GM18505 (cell line): Measurements from ENCODE around the gene PID1.
"Not testable (repeated sequence)": the region's sequence is repeated elsewhere in the genome, so short reads cannot be mapped to it uniquely, and the experiment has no call there.

ENCODE experiments used
- ATAC-seq: cut with Tn5 transposase; IDR thresholded peaks from one replicate; pipeline ENCODE4 v1.9.1; 2021; ENCODE audit not compliant: unreplicated experiment
- POLR2A ChIP-seq: IDR thresholded peaks from 4 replicates; pipeline ENCODE4 v1.6.1; 2011; ENCODE audit warnings: borderline replicate concordance; ENCODE audit not compliant: insufficient read depth, insufficient read length; ENCODE audit errors: extremely low read depth

Gene PID1

GRCh38 chr2:229220254-229220653 is 50.8 kb downstream of the PID1 start:
- no peak for ATAC-seq
- TF ChIP-seq POLR2A: no peak

GRCh38 chr2:229218329-229218921 is 52.7 kb downstream of the PID1 start:
- no peak for TF ChIP-seq POLR2A
- ATAC-seq: no peak

DNA sequence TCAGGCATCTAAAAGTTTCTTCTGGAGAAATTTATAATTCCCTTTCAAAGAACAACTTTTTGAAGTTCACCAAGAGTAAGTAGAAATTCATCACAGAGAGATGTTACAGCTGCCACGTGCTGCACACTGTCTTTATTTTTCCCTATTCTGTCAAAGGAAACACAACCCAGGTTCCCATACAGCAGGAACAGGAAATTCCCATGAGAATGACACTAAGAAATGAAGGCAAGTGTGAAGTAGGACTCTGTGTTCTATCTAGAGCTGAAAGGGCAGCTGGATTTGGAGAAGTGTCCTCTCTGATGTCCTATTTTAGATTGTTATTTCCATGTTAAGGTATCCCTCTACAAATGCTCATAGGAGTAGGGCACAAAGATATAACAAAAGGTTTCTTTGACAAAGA is 58.8 kb downstream of the PID1 start:
- TF ChIP-seq POLR2A: no peak
- no peak for ATAC-seq

DNA sequence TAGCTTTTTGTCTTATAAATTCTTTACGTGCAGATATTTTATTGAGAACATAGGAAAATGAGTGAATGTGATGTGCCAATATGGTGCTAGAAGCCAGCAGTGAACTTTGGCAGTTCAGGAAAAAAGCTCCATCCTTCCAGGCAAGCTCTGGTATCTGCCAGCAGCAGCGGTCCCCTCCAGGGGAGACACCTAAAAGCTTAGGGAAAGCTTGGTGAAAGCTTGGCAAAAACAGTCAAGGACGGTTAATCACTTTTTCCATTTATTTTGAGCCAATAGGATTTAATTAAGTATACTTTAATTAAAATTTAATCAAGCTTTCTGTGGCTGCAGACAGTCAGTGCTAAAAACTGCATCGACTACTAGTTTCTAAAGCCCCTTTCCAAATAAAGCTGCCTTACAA is 60.4 kb downstream of the PID1 start:
- TF ChIP-seq POLR2A: no peak
- no peak for ATAC-seq

- TF ChIP-seq POLR2A: no peak
- no peak for ATAC-seq
These were observed 64.5 kb downstream of the PID1 start for GRCh38 chr2:229206548-229206947.

DNA sequence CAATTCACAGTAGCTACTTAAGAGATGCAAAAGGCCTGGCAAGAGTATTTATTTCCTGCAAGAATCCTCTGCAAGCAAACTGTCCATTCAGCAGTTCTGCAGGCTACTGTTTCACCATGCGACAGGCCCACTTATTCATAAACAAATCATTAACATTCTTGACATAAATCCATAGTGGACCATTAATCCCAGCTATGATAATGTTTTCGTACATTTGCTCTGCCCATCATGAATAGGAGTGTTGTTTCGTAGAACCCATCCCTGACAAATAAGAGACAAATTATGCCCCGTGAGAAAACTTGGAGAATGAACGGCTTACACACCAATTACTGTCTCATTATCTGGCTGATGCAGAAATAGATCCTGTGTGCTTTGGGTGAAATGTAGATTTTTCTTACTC is 65.4 kb downstream of the PID1 start:
- no peak for TF ChIP-seq POLR2A
- no peak for ATAC-seq

GRCh38 chr2:229202646-229203045 is 68.4 kb downstream of the PID1 start:
- ATAC-seq: no peak

GRCh38 chr2:229201521-229201920 is 69.6 kb downstream of the PID1 start:
- ATAC-seq: no peak
- no peak for TF ChIP-seq POLR2A

More at GRCh38 chr2:229202646-229203045, 68.4 kb downstream of the PID1 start:
- no peak for TF ChIP-seq POLR2A

DNA sequence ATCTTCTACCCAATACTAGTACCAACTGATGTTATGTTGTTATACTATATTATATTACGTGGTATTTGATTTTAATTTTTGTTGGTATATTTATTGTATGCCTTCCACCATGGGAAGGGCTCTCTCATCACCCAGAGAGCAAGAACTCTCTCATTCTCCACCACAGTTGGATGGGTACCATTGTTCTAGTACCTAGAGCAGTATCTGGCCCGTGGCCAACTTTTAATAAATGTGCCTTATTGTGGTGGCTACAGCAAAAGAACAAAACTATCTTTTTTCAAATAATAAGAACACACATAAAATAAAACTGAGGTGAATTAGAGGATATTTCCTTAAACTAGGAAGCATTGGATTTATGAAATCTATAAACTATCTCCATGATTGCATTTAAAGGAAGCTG is 71.8 kb downstream of the PID1 start:
- ATAC-seq: no peak

GRCh38 chr2:229196448-229196847 is 74.6 kb downstream of the PID1 start:
- TF ChIP-seq POLR2A: no peak
- ATAC-seq: no peak

More for the DNA sequence above, 71.8 kb downstream of the PID1 start:
- TF ChIP-seq POLR2A: no peak

- TF ChIP-seq POLR2A: no peak
- no peak for ATAC-seq
These were observed 75.6 kb downstream of the PID1 start for GRCh38 chr2:229195346-229195947.

- no peak for ATAC-seq
These were observed 77.8 kb downstream of the PID1 start for GRCh38 chr2:229193281-229193680.

DNA sequence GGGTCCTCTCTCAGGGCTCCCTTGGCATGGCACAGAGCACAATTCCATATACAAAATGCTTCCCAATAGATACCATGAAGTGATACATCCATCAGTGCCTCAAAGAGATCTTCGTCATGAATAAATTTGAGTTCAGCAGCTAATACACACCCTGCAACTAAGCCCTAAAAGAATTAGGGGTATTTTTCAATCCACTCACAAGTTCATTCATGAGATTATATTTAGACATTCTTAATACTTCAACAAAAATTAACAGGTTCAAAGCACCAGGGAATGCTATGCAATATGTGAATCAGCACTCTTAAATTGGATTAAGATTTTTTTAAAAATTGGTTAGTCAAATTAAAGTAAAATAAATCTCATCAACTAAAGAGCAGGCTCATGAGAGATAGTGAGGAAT is 79.7 kb downstream of the PID1 start:
- ATAC-seq: no peak
- TF ChIP-seq POLR2A: no peak

More at GRCh38 chr2:229193281-229193680, 77.8 kb downstream of the PID1 start:
- no peak for TF ChIP-seq POLR2A

GRCh38 chr2:229187123-229187522 is 84.0 kb downstream of the PID1 start:
- not testable (repeated sequence) for ATAC-seq

DNA sequence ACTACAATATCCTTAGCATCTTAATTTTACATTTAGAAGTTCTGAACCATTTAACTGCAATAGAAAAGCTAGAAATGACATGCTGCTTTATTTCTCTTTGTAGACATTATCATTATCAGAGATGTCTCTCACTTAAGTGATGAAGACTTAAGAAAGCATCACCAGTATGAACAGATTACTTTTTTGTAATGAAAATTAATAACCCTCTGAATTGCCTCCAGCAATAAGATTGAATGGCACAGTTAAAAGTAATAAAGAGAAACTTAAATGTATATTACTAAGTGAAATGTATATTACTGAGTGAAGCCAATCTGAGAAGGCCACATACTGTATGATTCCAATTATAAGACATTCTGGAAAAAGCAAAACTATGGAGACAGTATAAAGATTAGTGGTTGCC is 89.4 kb downstream of the PID1 start:
- no peak for TF ChIP-seq POLR2A

DNA sequence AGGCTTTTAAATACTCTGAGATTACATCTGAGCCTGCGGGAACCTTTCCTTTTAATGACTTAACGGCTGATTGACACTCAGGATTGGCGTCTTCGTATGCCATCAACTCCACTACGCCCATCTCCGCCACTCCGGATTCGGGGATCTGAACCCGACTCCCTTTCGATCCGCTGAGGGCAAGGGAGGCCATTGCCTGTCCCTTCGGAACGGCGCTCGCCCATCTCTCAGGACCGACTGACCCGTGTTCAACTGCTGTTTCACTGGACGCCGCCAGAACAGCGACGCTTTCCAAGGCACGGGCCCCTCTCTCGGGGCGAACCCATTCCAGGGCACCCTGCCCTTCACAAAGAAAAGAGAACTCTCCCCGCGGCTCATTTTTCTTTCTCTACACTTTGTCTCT is 90.4 kb downstream of the PID1 start:
- ATAC-seq: no peak
- no peak for TF ChIP-seq POLR2A

More for the DNA sequence above, 89.4 kb downstream of the PID1 start:
- ATAC-seq: no peak

GRCh38 chr2:229179628-229180027 is 91.5 kb downstream of the PID1 start:
- TF ChIP-seq POLR2A: no peak
- ATAC-seq: no peak
